Left lobe of liver (tissue), 2 donors: ENCODE results near the gene PLSCR3. TPM values are rescaled to one million over a fixed set of nuclear protein-coding genes. Genes with fewer than 3 reads are reported as not detected.

ENCODE experiments used
- ATAC-seq: fragments of 200-7000 bp; cut with Tn5 transposase; one replicate; pipeline ENCODE4 v1.9.1; 2020; ENCODE audit warnings: mild to moderate bottlenecking, moderate library complexity
- DNase-seq: peaks from one replicate; pipeline ENCODE4 v3.0.0-alpha.2; 2020; ENCODE audit warnings: low spot score
- total RNA-seq: library from RNA; stranded (reverse); gene quantifications from one replicate; pipeline ENCODE4 v1.2.1, GENCODE V29; 2021
- donor health status: DM: no; HTN: no; CAD: no; lungs with moderate emphysema.
- donor health status: DM: no; HTN: yes; CAD: no.

Gene PLSCR3
- total RNA-seq, 1 donor from 2014 or later: 7.0 TPM

DNA sequence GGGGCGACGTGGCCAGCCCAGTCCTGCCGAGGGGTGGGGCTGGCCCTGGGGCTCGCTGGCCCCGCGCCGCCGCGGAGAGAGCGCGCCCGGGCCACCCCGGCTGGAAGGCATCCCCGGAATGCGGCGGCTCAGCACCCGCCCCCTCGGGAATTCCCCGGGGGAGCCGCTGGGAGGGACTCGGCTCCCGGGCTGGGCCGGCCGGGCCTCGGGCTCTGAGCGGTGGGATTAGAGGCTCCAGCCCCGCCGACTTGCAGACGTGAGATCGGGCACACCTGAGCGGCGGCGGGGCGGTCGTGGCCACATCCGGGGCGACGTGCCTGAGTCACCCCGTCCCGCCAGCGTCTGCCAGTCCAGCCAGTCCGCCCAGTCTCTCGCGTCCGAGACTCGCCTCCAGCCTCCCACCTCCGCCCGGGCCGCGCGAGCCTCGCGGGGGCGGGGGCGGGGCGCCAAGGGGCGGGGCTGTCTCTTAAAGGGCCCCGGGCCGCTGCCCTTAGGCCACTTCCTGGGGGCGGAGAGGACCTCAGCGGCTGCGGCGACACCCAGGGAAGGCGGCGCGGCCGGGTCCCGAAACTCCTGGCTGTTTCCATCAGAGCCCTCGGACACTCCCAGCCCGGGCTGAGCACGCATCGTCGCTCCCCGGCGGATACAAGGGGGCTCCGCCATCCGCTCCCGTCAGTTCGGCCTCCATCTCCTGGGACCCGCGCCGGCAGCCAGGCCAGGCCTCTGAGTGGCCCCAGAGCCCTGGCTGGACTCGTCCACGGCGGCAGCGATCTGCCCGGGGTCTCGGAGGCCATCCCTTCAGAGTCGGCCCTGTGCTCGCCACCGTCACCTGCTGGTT, 42.4 kb downstream of the PLSCR3 start, which contains the start of gene KCTD11:
TSS of gene KCTD11 (plus strand) at position 498 of the 838 bp plus-strand sequence.
- peak; percentile 81 for ATAC-seq
- peak; percentile 94 for DNase-seq

DNA sequence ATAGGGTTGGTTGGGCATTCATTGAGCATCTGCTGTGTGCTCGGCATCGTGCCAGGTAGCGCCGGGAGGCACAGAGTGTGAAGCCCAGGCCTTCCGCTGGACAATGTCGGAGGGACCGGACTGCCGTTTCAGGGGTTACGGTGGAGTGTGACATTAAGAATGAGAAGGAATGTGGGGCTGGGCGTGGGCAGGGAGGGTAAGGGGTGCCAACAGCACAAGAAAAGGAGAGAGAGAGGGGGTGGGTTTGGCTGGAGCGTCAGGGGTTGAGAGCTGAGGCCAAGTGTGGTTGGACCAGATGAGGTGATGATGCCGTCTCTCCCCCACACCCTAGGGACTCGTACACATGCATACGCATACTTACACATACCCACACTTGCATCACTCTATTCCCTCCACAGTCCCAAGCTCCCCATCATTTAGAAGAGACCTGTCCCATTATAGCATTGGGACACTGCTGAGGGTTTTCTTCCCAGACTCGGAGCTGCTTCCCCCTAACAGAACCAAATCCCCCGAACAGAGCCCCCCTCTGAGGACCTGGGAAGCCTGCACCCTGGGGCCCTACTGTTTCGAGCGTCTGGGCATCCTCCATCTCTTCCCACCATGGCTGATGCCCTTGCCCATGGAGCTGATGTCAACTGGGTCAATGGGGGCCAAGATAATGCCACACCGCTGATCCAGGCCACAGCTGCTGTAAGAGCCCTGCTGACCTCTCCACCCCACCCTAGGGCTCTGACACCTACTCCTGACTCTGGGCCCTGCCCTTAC, 45.7 kb downstream of the PLSCR3 start:
- DNase-seq: peak; percentile 53
- ATAC-seq: no peak

DNA sequence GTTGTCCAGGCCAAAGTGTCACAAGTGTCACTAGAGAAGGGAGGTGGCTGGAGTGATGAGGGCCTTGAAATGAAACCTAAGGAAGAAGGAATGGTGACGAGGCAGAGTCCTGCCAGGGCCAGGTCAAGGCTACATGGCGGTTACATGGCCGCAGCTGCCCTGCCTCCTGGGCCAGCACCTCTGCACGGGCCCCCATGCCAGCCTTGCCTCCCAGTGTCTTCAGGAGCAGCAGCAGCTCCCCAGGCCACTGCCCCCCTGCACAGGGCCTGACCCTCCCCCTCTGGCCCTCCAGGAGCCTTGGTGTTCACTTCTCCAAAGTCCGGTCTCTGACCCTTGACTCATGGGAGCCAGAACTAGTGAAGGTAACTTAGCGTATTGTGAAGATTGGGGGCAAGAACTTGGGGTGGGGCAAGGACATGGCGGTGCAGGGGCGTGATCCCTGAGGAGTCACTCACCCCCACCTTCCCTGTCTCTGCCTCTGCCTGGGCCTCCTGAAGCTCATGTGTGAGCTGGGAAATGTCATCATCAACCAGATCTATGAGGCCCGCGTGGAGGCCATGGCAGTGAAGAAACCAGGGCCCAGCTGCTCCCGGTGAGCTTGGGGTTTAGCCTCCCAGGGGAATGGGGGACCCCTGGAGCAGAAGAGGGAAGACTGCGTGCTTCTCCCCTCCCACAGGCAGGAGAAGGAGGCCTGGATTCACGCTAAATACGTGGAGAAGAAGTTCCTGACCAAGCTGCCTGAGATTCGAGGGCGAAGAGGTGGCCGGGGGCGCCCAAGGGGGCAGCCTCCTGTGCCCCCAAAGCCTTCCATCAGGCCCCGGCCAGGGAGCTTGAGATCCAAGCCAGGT, 46.5 kb downstream of the PLSCR3 start:
- ATAC-seq (no peak), DNase-seq (peak; percentile 44)

DNA sequence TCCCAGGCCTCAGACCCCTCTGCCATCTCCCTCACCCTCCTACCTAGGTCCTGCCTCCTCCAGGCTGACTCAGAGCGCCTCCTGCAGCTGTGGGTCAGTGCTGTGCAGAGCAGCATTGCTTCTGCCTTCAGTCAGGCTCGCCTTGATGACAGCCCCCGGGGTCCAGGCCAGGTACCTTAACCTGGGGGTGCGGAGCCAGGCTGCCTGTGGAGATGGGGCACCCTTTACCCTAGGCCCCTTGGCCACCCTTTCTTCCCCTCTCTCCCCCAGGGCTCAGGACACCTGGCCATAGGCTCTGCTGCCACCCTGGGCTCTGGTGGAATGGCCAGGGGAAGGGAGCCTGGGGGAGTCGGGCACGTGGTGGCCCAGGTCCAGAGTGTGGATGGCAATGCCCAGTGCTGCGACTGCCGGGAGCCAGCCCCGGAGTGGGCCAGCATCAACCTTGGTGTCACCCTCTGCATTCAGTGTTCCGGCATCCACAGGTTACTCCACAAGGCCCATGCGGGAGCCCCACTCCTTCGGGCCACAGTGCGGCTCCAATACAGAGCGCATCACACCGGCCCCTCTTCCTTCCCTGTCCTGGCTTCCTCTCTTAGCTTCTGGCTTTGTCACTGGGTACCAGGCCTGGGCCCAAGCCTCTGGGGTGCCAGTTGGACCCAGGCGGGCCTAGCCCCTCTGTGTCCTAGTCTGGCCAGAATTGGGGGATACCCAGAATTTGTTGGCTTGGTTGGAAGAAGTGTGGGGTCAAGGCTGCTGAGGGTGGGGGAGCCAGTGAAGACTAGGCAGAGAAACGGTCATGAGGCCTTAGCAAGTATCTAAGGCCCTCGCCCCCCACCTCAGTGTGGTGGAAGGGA, 47.3 kb downstream of the PLSCR3 start:
- ATAC-seq (no peak), DNase-seq (peak; percentile 48)

DNA sequence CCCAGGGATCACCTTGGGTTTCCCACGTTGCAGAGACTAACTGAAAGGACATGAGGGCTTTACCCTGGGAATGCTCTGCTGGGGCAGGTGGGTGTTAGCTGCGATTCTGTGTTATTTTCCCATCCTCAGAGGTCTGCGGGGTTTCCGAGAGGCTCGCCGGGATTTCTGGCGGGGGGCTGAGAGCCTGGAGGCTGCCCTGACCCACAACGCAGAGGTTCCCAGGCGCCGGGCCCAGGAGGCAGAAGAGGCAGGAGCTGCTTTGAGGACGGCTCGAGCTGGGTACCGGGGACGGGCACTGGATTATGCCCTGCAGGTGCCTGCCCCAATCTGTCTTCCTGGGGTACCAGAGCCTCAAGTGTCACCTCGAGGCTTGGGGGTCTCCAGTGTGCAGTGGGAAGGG, 51.1 kb downstream of the PLSCR3 start:
- DNase-seq: no peak
- ATAC-seq: no peak

DNA sequence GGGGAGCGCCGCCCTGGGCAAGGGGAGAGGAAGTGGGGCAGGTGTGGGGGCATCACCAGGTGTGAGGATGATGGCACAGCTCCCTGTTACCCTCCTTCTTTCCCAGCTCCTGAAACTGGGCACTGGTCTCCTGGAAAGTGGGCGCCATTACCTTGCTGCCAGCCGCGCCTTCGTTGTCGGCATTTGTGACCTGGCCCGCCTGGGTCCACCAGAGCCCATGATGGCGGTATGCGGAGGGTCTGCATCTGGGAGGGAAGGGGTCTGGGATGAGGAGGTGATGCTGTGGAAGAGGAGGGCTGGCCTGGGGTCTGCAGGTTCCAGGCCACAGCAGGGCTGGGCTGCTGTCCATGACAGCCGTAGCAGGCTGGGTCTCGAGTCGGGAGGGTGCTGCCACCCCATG, 52.5 kb downstream of the PLSCR3 start:
- ATAC-seq (no peak), DNase-seq (no peak)

DNA sequence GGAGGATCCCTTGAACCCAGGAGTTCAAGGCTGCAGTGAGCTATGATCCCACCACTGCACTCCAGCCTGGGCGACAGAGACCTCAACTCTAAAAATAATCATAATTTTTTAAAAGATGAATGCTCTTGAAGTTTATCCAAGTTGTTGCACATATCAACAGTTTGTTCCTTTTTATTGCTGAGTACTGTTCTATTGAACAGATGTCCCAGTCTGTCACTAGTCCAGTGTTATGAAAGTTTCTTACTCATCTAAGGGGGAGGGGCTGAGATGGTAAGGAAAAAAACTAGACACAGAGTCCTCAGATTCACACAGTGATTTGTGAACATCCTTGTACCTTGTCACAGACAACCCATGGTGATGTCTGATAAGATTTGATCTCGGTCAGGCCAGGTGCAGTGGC, 54.1 kb downstream of the PLSCR3 start:
- DNase-seq (no peak), ATAC-seq (no peak)

Other genes with a start within 250 kb of the PLSCR3 start
- 526 TPM for gene ASGR1, start 215.2 kb downstream of the PLSCR3 start, total RNA-seq
- 5.5 TPM for gene DLG4, start 174.7 kb downstream of the PLSCR3 start, total RNA-seq
- 1,044 TPM for gene ACADVL, start 174.6 kb downstream of the PLSCR3 start, total RNA-seq
- gene DVL2, start 160.0 kb downstream of the PLSCR3 start, total RNA-seq: 10.0 TPM
- gene PHF23, start 155.1 kb downstream of the PLSCR3 start, total RNA-seq: 16.5 TPM
- 235 TPM for gene GABARAP, start 152.1 kb downstream of the PLSCR3 start, total RNA-seq
- gene CTDNEP1, start 142.8 kb downstream of the PLSCR3 start, total RNA-seq: 35.1 TPM
- gene ELP5, start 142.3 kb downstream of the PLSCR3 start, total RNA-seq: 27.5 TPM
- gene CLDN7, start 132.0 kb downstream of the PLSCR3 start, total RNA-seq: 20.5 TPM
- 0.48 TPM for gene SLC2A4, start 112.8 kb downstream of the PLSCR3 start, total RNA-seq
- gene YBX2, start 99.9 kb downstream of the PLSCR3 start, total RNA-seq: 0.81 TPM
- 242 TPM for gene EIF5A, start 86.9 kb downstream of the PLSCR3 start, total RNA-seq
- 21.2 TPM for gene GPS2, start 79.2 kb downstream of the PLSCR3 start, total RNA-seq
- gene NEURL4, start 65.2 kb downstream of the PLSCR3 start, total RNA-seq: 17.0 TPM
- 3.4 TPM for gene ACAP1, start 58.0 kb downstream of the PLSCR3 start, total RNA-seq
- 2.6 TPM for gene KCTD11, start 42.4 kb downstream of the PLSCR3 start, total RNA-seq
- gene TMEM95, start 39.4 kb downstream of the PLSCR3 start, total RNA-seq: not detected
- gene TNK1, start 13.4 kb downstream of the PLSCR3 start, total RNA-seq: 5.2 TPM
- gene TMEM256, start 9.6 kb upstream of the PLSCR3 start, total RNA-seq: 80.1 TPM
- gene NLGN2, start 13.3 kb upstream of the PLSCR3 start, total RNA-seq: 3.9 TPM
- gene SPEM1, start 25.8 kb upstream of the PLSCR3 start, total RNA-seq: not detected
- gene SPEM2, start 31.1 kb upstream of the PLSCR3 start, total RNA-seq: not detected
- not detected for gene SPEM3, start 34.3 kb upstream of the PLSCR3 start, total RNA-seq
- gene TMEM102, start 40.9 kb upstream of the PLSCR3 start, total RNA-seq: 4.0 TPM
- gene FGF11, start 45.0 kb upstream of the PLSCR3 start, total RNA-seq: 0.86 TPM
- 10.9 TPM for gene CHRNB1, start 50.5 kb upstream of the PLSCR3 start, total RNA-seq
- 7.9 TPM for gene ZBTB4, start 85.1 kb upstream of the PLSCR3 start, total RNA-seq
- gene SLC35G6, start 86.9 kb upstream of the PLSCR3 start, total RNA-seq: not detected
- gene POLR2A, start 89.8 kb upstream of the PLSCR3 start, total RNA-seq: 55.9 TPM
- gene TNFSF12, start 154.5 kb upstream of the PLSCR3 start, total RNA-seq: 9.3 TPM
- gene TNFSF13, start 164.2 kb upstream of the PLSCR3 start, total RNA-seq: 5.9 TPM
- gene SENP3, start 167.4 kb upstream of the PLSCR3 start, total RNA-seq: 14.1 TPM
- 44.2 TPM for gene CD68, start 185.1 kb upstream of the PLSCR3 start, total RNA-seq
- 49.4 TPM for gene MPDU1, start 189.3 kb upstream of the PLSCR3 start, total RNA-seq
- 0.20 TPM for gene SOX15, start 195.6 kb upstream of the PLSCR3 start, total RNA-seq
- 19.0 TPM for gene FXR2, start 220.4 kb upstream of the PLSCR3 start, total RNA-seq
- 100 TPM for gene SAT2, start 233.3 kb upstream of the PLSCR3 start, total RNA-seq
- gene SHBG, start 235.6 kb upstream of the PLSCR3 start, total RNA-seq: 4.6 TPM